Measurements from ENCODE around the gene C5orf34.

GRCh38 chr5:43515678-43516048 lies 715 bp upstream of the C5orf34 start:
- TF ChIP-seq CTCF (IDR thresholded peaks at IDR 0.05) (no peak), POLR2A (IDR thresholded peaks at IDR 0.05) (no peak)
